GM12878 (cell line): ENCODE measurements around the gene RP9. TPM values are rescaled to one million over a fixed set of nuclear protein-coding genes. Genes with fewer than 3 reads are reported as not detected.

Source experiments
- ATAC-seq: fragments of 200-7000 bp; cut with Tn5 transposase; 3 replicates; pipeline ENCODE4 v1.9.1; 2020; ENCODE audit warnings: mild to moderate bottlenecking, moderate library complexity
- BruUV-seq: library from RNA; stranded (reverse); fragments of 400-500 nt; replicated peaks from 2 replicates; lab custom pipeline; 2021; lab: Mats Ljungman, UMichigan
- CTCF ChIA-PET: fragments of 300-600 bp; sonication (Branson Sonifier 250); formaldehyde crosslinking; extraction: SDS; loops from one replicate; lab custom pipeline; 2021; ENCODE audit warnings: inconsistent platforms; lab: Yijun Ruan, JAX
- POLR2A ChIA-PET: fragments of 350-600 bp; formaldehyde crosslinking; extraction: SDS; loops from one replicate; lab custom pipeline; 2021; ENCODE audit warnings: inconsistent platforms; lab: Charles Lee
- RAD21 ChIA-PET: fragments of 300-600 bp; sonication (Branson Sonifier 250); formaldehyde crosslinking; loops from one replicate; lab custom pipeline; 2023; ENCODE audit warnings: antibody characterized with exemption; ENCODE audit not compliant: unreplicated experiment; lab: Charles Lee
- SMC1A ChIA-PET: fragments of 300-600 bp; sonication (Branson Sonifier 250); formaldehyde crosslinking; loops from one replicate; lab custom pipeline; 2023; ENCODE audit not compliant: unreplicated experiment, uncharacterized antibody; lab: Charles Lee
- DNase-seq: peaks from one replicate; pipeline ENCODE4 v3.0.0-alpha.2; 2011; ENCODE audit warnings: low read depth, low spot score
- FAIRE-seq: peaks from 3 replicates; lab custom pipeline; 2011; peaks lifted over from hg19 to GRCh38; lab: Jason Lieb, UNC
- H2AFZ ChIP-seq: 2 replicates; pipeline ENCODE4 v1.6.0; 2011; ENCODE audit warnings: low read depth, low read length, control low read depth; ENCODE audit not compliant: control insufficient read depth
- H3K27ac ChIP-seq: 2 replicates; pipeline ENCODE4 v1.5.1; 2011; ENCODE audit warnings: control low read depth; ENCODE audit not compliant: control insufficient read depth, insufficient read depth
- H3K27me3 ChIP-seq, 2 experiments: replicated peaks in 1 of 2; 2 replicates each; pipeline versions ENCODE4 v1.6.0 to v1.6.1; 2011; ENCODE audit warnings: low read length in 1 of 2; ENCODE audit not compliant: control insufficient read depth in 2 of 2, insufficient read depth in 2 of 2
- H3K36me3 ChIP-seq, 2 experiments: 2 replicates each; pipeline ENCODE4 v1.5.1; 2011; ENCODE audit warnings: low read length in 1 of 2; ENCODE audit not compliant: control insufficient read depth in 2 of 2, insufficient read depth in 2 of 2
- H3K4me1 ChIP-seq: 2 replicates; pipeline ENCODE4 v1.6.1; 2011; ENCODE audit warnings: mild to moderate bottlenecking, low read length, moderate library complexity, mixed read lengths; ENCODE audit not compliant: control insufficient read depth, insufficient read depth
- H3K4me2 ChIP-seq: 2 replicates; pipeline ENCODE4 v1.6.0; 2011; ENCODE audit warnings: control low read depth; ENCODE audit not compliant: control insufficient read depth, insufficient read depth
- H3K4me3 ChIP-seq: fragments of 200-600 bp; sonication (generic); 2 replicates; pipeline ENCODE4 v1.5.1; 2016
- H3K79me2 ChIP-seq: 2 replicates; pipeline ENCODE4 v1.6.0; 2011; ENCODE audit warnings: low read length; ENCODE audit not compliant: control insufficient read depth, insufficient read depth
- H3K9ac ChIP-seq: 2 replicates; pipeline ENCODE4 v1.8.0; 2011; ENCODE audit warnings: low read length, control low read depth, mixed read lengths; ENCODE audit not compliant: control insufficient read depth, insufficient read depth
- H3K9me3 ChIP-seq: replicated peaks from 3 replicates; pipeline ENCODE4 v1.5.1; 2011; ENCODE audit warnings: mild to moderate bottlenecking, low read length; ENCODE audit not compliant: control insufficient read depth, insufficient read depth
- H4K20me1 ChIP-seq: 2 replicates; pipeline ENCODE4 v1.6.0; 2011; ENCODE audit not compliant: control insufficient read depth, insufficient read depth
- BCLAF1 ChIP-seq: fragments of 450-650 bp; IDR thresholded peaks from 2 replicates; pipeline ENCODE4 v1.6.1; 2017; ENCODE audit warnings: antibody characterized with exemption, mild to moderate bottlenecking, moderate library complexity
- CEBPZ ChIP-seq: fragments of 150-350 bp; IDR thresholded peaks from 2 replicates; pipeline ENCODE4 v1.6.1; 2016; ENCODE audit warnings: low read depth, low read length
- CHD2 ChIP-seq: IDR thresholded peaks from 2 replicates; pipeline ENCODE4 v1.6.1; 2011; ENCODE audit warnings: low read depth, low read length, improper control_type of control experiment, borderline replicate concordance
- DPF2 ChIP-seq: fragments of 450-650 bp; IDR thresholded peaks from 2 replicates; pipeline ENCODE4 v1.6.1; 2017; ENCODE audit warnings: mild to moderate bottlenecking
- POLR2AphosphoS2 ChIP-seq: IDR thresholded peaks from 2 replicates; pipeline ENCODE4 v1.6.1; 2011; ENCODE audit warnings: low read depth, mild to moderate bottlenecking, low read length, improper control_type of control experiment, moderate library complexity
- RELA ChIP-seq: fragments of 450-650 bp; IDR thresholded peaks from 2 replicates; pipeline ENCODE4 v1.8.0; 2014; ENCODE audit warnings: borderline replicate concordance; ENCODE audit not compliant: partially characterized antibody
- SP1 ChIP-seq: IDR thresholded peaks from one replicate; pipeline ENCODE4 v1.6.1; 2011; ENCODE audit warnings: low read depth, low read length
- ZNF384 ChIP-seq: IDR thresholded peaks from 2 replicates; pipeline ENCODE4 v1.6.1; 2012; ENCODE audit warnings: low read depth, mild to moderate bottlenecking, low read length, improper control_type of control experiment, borderline replicate concordance
- ZNF687 ChIP-seq: fragments of 450-650 bp; IDR thresholded peaks from 2 replicates; pipeline ENCODE4 v1.6.1; 2017; ENCODE audit warnings: mild to moderate bottlenecking, moderate library complexity
- WGBS: methylation state at CpG from one replicate; pipeline ENCODE4 v1.1.6; 2016; ENCODE audit warnings: low lambda C conversion rate; ENCODE audit not compliant: insufficient replicate concordance, insufficient coverage; ENCODE audit errors: missing lambda C conversion rate; 5-methylcytosine and 5-hydroxymethylcytosine counted together
- in situ Hi-C: fragments of 300-500 bp; cut with MboI; formaldehyde crosslinking; loops from 9 replicates; pipeline ENCODE4 v1.14.3; 2018; ENCODE audit warnings: mixed read lengths
- intact Hi-C: fragments of 100-400 bp; cut with micrococcal nuclease; formaldehyde crosslinking; loops from one replicate; pipeline ENCODE4 v1.14.2; 2022; ENCODE audit not compliant: unreplicated experiment
- polyA plus RNA-seq, 11 experiments: library from polyadenylated mRNA; depleted of rRNA in 4 of 11; unstranded in 6 of 11; stranded (reverse) in 5 of 11; fragments of >200 nt; fragmentation: Nextera tagmentation in 4 of 11; fragmentation: Illumina TruSeq in 1 of 11; extraction: Ambion mirVana in 4 of 11; extraction: Trizol in 1 of 11; gene quantifications; 1 replicate in 1 of 11; 2 replicates in 10 of 11; pipeline versions ENCODE4 v1.2.1 to v1.2.3, GENCODE V29; 2011 to 2016; ENCODE audit warnings: inconsistent platforms in 2 of 11, missing spikeins in 2 of 11, low read depth in 1 of 11
- total RNA-seq, 4 experiments: library from RNA; depleted of rRNA in 3 of 4; stranded (reverse); fragments of >200 nt in 3 of 4; fragmentation: Illumina TruSeq in 1 of 4; extraction: Trizol in 1 of 4; gene quantifications; 2 replicates each; pipeline versions ENCODE4 v1.2.1 to v1.2.3, GENCODE V29; 2013 to 2021

RP9 gene
- total and polyA plus RNA-seq, 10 of the 15 experiments (the other 5 are each of a cell fraction or from before 2014, with no cell fraction given): 7.6 to 25.3 (median 16.9) TPM

- no peak overlapping the region for H2AFZ ChIP-seq
- no peak overlapping the region for H3K9ac ChIP-seq
- ChIA-PET POLR2A (no interaction called here), RAD21 (interaction anchor here (1.0 to 1.4 kb wide), 2 partner anchors 34 to 273 kb away, joined by 3 read pairs; no protein-coding TSS in a partner anchor), SMC1A (interaction anchor here (1.3 to 2.4 kb wide), 4 partner anchors 9 to 20 kb away, joined by 3 to 6 read pairs (median 5); no protein-coding TSS in a partner anchor), CTCF (interaction anchor here (1.1 to 1.8 kb wide), 4 partner anchors 21 to 227 kb away, joined by 3 to 5 read pairs (median 4); no protein-coding TSS in a partner anchor)
- ATAC-seq: no peak
- H3K4me2 ChIP-seq: no peak overlapping the region
- no peaks in the 10 kb centered on the region for H3K4me1 ChIP-seq
- WGBS: 24% methylated on average over 4 of the region's 4 CpGs
- no peak for DNase-seq
- H3K9me3 ChIP-seq: peaks cover 9% of the 10 kb centered on the region; the same call in 2 of the 3 replicates
- no peak overlapping the region for H3K4me3 ChIP-seq
- no peak overlapping the region for H3K27ac ChIP-seq
- no peak for FAIRE-seq
- H4K20me1 ChIP-seq: no peaks in the 10 kb centered on the region
- in situ Hi-C loops (no loop called here), intact Hi-C loops (no loop called here)
- peaks cover 0 to 2% of the 10 kb centered on the region in 2 experiments; a peak in 1 of 4 replicates for H3K27me3 ChIP-seq
- no TSS peak for BruUV-seq
- H3K79me2 ChIP-seq: no peaks in the 10 kb centered on the region
- H3K36me3 ChIP-seq: no peaks in the 10 kb centered on the region
- TF ChIP-seq BCLAF1 (no peak), DPF2 (no peak), CHD2 (no peak), ZNF687 (no peak), ZNF384 (no peak), RELA (no peak), POLR2AphosphoS2 (no peak), CEBPZ (no peak), SP1 (no peak)
Observed at GRCh38 chr7:33073243-33073642, 36.0 kb downstream of the RP9 start.
